Non-pigmented ciliary epithelial cell (primary cell): ENCODE measurements around the gene KIF26B.

ENCODE experiments used
- DNase-seq: peaks from one replicate; pipeline ENCODE4 v3.0.0-alpha.2; 2010; ENCODE audit warnings: low read depth

The KIF26B gene

DNA sequence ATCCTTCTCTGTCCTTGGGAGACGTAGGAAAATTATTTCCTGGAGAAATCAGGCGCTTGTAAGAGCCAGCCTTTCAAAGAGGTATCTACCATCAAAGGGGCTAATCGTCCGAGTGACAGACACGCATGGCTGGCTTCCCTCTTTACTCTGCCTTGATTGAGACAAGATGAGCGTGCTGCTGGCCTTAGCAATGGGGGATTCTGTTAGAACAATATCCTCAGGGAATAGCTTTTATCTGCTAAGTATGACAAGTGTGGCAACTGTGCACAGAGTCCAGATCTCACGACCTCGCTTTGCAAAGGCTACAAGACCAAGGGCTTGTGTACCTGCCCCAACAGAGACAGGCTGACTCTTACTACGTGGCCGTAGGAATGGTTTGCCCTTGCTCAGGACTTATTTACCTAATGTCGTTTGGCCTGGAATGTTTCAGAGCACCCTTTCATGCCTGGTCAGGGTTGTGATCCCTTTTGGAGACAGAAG is 417.1 kb downstream of the KIF26B start:
- DNase-seq: no peak

DNA sequence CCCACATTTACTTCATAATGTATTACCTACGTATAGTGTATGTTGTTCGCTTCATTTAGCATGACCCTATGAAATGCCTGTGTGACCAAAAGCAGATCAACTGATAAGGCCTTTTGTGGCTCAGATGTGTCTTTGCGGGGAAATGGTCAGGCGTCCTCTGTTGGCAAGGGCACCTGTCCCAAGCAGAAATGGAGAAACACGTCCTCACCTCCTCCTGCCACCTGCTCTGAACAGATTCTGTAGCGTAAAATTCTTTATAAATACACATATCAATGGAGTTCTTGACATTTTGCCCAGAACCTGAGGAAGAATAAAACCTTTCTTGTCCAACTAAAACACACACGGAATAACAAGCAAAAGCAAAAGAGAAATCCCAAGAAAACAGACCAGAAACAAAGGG is 417.9 kb downstream of the KIF26B start:
- DNase-seq: no peak

DNA sequence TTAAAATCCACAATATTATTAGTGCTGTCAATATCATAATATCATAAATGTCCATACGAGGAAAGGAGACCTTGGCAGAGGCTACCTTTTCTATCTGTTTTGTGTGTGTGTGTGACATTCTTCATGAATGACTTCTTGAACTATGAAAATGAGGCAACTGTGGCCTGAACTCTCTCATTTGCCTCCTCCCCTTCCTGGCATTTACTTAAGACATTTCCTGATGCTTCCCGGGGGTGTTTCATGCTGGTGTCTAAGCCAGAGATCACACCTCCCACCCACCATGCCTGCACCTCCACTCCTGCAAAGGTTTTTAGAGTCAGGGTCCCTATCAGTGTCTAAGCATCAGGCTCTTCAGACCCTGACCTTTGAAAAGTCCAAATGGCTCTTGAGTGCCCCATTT is 420.9 kb downstream of the KIF26B start:
- DNase-seq: no peak

DNA sequence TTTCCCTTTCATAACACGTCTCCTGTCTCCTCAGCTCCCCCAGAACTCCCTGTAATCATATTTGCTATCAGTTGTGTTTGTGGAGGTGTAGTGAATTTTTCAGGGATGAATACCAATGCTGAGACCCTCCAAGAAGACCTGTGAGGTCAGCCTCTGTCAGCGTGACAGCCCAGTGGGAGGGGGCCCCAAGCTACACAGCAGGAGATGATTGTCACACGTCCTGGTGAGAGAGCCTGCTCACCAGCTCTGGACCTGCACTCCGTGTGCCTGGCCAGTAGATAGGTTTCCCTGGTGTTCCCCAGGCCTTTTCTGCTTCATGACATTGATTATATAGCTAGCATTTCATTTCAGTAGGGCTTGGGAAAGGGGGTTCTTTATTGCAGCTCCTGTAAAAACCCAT is 421.5 kb downstream of the KIF26B start:
- no peak for DNase-seq

DNA sequence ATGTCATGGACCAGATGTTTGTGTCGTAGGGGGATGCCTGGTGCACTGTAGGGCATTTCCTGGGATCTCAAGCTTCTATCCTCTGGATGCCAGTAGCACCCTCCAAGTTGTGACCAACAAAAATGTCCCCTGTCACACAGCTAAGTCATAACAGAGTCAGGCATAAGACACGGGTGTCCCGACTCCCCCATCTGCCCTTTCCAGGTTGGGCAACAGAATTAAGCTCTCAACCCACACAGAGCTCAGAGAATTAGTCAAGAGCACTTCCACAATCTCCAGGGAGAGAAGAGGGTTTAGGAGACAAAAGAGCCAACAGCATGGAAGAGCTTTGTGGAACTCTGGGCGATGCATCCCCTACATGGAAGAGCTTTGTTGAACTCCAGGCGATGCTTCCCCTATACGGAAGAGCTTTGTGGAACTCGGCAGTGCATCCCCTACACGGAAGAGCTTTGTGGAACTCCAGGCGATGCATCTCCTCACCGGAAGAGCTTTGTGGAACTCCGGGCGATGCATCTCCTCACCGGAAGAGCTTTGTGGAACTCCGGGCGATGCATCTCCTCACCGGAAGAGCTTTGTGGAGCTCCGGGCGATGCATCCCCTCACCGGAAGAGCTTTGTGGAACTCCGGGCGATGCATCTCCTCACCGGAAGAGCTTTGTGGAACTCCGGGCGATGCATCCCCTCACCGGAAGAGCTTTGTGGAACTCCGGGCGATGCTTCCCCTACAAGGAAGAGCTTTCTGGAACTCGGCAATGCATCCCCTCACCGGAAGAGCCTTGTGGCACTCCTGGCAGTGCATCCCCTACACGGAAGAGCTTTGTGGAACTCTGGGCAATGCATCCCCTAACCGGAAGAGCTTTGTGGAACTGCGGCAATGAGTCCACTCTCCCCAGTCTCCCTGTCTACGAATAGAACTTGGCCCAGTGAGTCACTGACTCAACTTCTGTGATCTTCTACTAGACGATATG is 422.7 kb downstream of the KIF26B start:
- no peak for DNase-seq

DNA sequence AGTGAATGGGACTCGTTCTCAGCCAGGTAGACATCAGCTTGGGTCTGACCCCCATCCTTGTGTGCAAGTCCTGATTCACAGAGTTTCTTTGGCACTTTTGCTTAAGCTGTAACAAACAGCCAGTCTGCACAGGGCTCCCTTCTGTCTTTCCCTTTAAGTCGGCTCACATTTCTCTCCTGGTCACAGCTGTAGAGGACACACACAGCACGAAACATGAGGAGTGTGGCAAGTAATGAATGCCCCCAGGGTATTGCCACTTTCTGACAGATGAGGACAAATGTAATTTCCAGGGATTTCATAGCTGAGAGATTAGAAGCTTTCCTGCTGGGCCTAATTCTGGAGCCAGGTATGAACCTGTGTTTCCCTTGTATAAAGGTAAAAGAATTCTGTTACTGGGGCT is 423.5 kb downstream of the KIF26B start:
- no peak for DNase-seq

DNA sequence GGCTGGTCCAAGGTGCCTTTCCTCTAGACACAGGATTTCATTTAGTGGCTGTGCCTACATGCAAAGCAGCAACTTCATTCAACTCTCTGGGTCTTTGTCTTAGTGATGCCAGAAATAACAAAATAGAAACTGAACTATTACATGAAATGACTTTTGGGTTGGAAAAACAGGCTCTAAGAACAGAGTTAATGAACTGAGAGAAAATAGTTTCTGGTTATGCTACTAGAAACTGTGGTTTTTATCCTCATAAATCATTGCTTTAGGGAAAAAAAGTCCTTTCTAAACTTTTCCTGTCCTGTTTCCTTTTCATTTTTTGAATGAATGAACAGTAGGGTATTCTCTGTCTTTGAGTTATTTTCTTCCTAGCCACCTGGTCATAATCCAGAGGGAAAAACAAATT is 424.0 kb downstream of the KIF26B start:
- DNase-seq: no peak

DNA sequence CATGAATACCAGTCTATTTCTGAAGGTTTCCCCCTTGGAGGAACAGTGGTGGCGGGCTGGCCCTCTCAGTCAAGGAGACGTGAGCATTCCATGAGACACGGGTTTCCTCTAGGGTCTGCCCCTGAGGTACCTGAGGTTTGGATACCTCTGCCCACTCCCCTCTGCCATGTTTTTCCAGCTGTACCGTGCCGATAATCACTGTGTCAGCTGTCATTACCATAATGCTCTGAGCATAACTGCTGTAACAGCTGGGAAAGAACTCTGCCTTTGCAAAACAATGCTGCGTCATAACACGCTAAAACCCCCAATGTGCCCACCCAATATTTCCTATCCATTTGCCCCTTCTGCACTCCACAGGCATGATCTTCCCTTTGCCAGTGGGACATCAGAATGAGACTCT is 425.1 kb downstream of the KIF26B start:
- no peak for DNase-seq

DNA sequence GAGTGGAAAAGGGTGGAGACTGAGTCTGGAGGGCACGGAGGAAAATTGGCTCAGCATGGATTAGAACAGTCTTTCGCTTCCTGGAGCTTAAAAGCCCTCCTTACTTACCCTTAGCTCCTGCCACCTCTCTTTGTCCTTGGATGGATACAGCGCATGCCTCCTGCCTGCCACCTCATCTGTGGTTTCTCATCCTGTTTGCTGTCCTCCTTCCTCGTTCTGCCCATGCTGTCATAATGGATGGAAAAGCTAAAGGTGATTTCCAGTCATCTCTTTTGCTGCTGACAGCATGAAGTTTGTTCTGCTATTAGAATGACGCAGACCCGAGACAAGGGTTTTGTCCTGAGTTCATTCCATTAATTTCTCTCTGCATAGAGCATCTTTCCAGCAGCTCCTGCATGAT is 425.9 kb downstream of the KIF26B start:
- DNase-seq: no peak

DNA sequence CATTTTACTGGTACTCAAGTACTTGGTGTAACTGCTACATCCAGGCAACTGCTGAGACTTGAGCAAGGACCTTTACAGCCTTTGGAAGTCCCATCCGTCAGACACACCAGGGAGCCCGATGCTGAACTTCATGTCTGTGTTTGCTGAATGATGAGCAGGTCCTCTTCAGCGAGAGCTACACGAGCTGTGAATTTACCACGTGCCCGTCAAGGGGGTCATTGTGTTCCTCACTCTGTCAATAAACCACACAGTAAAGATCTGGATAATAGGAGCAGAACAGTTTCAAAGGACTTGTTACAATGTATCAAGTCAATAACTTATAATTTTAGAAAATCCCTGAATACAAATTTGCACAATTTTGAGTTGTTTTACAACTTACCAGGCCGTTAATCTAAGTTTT is 427.2 kb downstream of the KIF26B start:
- no peak for DNase-seq

DNA sequence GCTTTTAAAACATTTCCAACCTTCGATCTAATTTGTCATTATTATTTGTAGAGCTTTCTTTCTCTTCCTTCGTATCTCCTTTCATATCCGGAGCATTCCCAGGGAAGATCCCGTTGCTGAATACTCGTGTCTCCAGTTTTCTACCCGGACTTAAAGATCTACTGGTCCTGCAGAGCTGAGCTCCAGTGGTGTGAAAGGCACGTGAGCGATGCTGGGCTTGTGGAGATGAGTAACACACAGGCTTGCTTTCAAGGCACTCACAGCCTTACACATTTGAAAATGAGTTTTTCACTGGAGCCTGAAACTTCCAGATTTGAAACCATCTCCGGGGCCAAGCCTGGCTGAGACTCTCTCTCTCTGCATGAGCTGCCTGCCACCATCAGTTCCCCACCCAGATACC is 428.3 kb downstream of the KIF26B start:
- DNase-seq: no peak

DNA sequence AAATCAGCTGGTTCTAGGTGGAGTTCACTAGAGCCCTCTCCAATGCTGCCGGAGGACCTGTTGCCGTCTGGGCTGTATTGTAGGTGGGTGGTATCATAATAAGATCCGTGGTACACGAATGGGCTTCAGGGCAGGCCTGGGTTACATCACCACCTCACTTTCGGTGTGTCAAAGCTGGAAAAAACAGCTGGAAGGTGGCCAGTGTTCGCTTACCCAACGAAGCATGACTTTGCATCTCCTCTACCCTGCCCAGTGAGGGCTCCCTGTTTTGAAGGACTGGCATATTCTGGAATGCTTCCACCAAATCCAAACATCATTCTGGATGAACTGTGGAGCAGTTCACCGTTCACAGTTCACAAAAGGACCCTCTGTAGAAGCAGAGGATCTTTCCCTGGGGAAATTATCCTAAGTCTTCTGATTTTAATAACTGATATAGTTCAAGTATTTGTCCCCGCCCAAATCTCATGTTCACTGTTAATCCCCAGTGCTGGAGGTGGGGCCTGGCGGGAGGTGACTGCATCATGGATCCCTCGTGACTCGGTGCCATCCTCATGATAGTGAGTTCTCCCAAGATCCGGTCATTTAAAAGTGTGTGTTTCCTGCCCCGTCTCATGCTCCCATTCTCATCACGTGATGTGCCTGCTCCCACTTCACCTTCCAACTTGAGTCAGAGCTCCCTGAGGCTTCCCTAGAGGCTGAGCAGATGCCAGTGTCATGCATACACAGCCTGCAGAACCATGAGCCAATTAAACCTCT is 429.0 kb downstream of the KIF26B start:
- DNase-seq: no peak

DNA sequence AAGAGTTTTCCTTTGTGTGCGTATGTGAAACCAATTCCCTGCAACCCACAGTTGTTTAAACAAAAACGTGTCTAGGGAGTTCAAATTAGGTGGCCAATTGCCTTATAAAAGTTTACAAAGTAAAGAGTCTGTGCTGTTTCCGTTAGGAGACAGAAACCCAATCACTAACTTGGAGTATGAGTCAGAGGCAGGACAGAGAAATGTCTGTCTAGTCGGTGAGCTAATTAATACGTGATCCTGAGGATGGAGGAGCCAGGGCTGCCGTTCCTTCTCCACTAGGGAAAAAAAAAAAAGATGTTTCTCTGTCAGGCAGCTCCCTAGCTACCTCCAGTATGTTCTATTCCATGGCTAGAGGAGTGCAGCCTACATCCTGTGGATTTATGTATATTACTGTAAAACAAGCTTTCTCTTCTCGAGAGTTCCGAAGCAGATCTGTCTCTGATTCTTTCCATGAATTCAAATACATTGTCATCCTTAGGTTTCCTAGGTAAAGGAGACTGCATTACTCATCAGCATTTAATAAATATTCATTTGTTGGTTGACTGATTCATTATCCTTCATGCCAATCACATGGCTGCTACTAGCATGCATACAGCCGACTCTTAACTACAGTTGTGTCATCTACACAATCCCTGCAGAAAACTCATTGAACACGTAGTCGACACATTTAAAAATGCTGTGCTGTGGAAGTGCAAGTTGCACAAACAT is 430.6 kb downstream of the KIF26B start:
- DNase-seq: peak; percentile 76

DNA sequence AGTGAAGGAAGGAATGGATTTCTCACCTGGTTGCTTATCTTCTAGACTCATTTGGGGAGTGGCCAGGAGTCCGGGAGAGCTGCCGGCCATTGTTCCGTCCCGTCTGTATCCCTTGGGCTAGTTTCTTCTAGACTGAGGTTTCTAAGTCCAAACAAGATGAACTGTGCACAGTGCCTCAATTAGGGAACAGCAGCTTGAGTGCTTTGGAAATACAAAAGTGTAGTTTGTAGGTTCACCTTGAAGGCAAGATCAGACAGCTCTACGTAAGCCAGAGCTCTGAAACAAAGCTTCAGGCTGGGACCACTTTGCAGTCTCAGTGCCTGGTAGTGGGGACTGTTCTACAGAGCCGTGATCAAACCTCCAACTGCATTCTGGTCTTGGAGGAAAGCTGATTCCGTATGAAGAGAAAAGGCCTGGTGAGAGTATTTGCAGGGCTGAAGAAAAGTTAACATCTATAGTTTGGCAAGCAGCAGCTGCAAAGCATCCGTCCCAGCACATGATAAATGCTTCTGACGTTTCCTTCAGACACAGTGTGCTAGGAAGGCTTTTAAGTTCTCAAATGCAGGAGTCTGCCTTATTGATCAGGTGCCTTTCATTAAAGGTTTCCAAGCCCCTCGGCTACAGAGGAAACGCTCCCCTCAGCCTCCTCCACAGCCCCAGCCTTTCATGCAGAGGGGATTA is 432.8 kb downstream of the KIF26B start:
- no peak for DNase-seq

DNA sequence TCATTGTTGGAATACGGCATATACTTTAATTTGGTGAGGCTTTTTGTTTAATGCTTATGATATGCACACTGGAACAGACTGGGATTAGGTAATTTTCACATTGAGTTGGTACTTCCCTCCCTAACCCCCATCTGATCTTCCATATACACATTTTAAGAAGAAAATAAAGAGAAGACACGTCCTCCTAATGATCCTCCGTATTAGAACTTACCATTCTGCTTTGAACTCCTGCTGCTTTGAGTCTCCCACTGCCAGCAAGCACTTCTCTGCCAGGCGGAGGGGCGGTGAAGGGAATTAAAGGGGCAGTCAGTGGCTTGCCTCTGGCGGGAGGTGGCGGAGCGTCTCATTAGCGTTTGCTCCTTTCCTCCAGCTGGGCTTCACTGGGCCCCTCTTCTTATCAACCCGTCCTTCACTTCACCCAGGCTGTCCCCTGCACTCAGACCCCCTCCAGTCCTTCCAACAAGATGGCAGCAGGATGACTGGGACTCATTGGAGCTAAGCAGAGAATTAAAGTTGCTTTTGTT is 433.4 kb downstream of the KIF26B start:
- no peak for DNase-seq

DNA sequence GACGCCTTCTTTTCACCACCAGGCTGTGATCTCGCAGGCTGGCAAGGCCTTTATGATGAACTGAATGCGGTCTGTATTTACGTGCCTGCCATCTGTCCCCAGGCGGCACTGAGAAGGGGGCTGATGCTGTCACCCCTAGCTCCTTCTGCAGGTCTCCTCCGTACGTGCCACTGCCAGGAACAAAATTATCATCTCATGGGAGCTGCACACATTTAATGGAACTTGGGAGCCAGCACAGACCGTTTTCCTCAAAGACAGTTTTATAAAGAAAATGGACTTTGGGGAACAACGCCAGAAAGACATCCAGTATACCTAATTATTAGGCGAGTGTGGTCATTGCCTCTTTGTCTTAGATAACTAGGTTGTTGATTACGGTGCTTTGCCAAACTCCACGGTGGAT is 434.5 kb downstream of the KIF26B start:
- DNase-seq: no peak

DNA sequence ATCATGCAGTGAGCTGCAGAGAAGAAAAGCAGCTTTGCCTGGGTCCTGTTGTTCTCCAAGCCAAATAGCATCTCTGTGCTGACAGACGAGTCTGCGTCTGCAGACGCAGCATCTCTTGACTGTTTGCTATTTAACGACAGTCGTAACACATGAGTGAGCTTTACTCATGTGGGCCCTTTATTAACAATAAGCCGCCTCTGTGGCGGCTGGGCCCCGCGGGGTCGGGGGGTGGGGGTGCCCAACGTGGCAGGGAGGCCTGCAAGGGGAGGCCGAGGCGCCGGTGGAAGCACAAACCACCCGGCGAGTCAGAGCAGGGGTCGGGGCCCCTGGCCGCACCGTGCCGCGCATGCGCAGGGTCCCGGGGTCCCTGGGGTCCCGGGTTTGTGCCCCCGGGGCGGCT is 435.1 kb downstream of the KIF26B start:
- no peak for DNase-seq

DNA sequence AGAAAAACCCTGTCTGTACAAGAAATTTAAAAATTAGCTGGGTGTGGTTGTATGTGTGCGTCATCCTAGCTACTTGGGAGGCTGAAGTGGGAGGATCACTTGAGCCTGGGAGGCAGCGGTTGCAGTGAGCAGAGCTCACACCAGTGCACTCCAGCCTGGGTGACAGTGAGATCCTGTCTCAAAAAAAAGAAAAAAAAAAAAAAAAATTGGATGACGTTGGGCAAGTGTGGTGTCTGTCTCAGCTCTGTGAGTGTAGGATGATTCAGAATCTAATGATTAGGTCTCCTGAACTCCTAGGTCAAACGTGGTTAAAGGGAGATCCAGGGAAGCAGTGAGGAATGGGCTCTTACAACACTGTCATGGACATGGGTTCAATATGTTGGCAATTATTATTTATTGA is 435.9 kb downstream of the KIF26B start:
- DNase-seq: no peak

DNA sequence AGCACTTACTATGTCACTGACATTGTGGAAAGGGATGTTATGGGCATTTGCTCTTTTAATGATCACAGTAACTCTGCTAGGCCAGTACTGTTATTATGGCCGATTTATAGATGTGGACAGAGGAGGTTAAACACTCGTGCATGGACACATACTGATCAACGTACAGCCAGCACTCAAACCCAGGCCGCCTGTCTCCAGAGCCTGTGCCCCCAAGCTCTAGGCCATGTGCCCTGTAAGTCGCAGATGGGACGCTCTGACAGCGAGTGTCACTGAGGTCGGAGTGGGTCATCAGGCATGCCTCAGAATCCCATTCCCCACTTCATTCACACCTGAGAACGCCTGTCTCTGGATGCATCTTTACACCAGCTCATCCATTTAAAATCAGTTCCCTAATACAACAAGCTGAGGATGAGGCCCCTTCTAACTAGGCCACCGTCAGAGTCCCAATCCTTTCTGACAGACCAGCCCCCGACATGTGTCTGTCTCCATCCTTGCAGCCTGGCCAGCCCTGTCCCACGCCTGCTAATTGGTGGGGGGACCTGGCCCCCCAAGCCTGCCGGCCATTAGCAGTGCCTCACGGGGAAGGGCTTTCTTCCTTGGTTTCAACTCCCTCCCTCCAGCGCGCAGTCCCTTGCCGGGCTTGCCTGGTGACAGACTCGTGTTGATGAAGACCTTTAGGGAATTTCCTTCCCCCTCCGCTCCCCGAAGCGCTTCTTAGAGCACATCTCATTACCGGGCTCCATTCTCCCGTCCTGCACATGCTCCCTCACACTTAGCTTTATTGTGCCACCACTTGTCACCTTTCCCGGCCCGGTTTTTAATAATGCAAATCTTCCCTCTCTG is 436.8 kb downstream of the KIF26B start:
- no peak for DNase-seq

DNA sequence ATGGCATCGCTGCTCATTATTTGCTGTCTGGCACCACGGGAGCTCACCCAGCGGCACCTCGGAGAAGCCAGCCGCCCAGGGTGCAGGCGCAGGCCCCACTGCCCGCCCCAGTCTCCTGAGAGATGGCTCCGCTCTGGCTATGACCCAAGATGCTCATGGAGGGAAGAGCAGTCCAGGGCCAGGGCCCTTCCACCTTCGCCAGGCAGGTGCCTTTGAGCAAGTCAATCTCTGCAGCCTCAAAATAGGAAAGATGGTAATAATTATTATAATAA is 437.3 kb downstream of the KIF26B start:
- no peak for DNase-seq
